SK-N-SH treated with all-trans-retinoic acid at 6 μM for 48 hours (cell line): ENCODE data around the gene OMG.
"Not testable (repeated sequence)": the region's sequence is repeated elsewhere in the genome, so short reads cannot be mapped to it uniquely, and the experiment has no call there.

ENCODE experiments used
- ATAC-seq: fragments of 200-7000 bp; cut with Tn5 transposase; 3 replicates; pipeline ENCODE4 v1.9.1; 2020; ENCODE audit warnings: mild to moderate bottlenecking, moderate library complexity
- ARNTL ChIP-seq: fragments of 450-650 bp; formaldehyde crosslinking; IDR thresholded peaks from 2 replicates; pipeline ENCODE4 v1.5.0; 2020; ENCODE audit warnings: low read depth, mild to moderate bottlenecking, moderate library complexity, borderline replicate concordance
- BACH2 ChIP-seq: fragments of 250-450 bp; sonication (Bioruptor Pico); IDR thresholded peaks from 2 replicates; pipeline ENCODE4 v1.9.0; 2021; ENCODE audit warnings: mild to moderate bottlenecking, borderline replicate concordance
- CSDC2 ChIP-seq: fragments of 250-450 bp; sonication (Bioruptor Pico); IDR thresholded peaks from 2 replicates; pipeline ENCODE4 v1.5.0; 2020; ENCODE audit warnings: mild to moderate bottlenecking, moderate library complexity
- ESRRG ChIP-seq: fragments of 250-450 bp; sonication (Bioruptor Pico); IDR thresholded peaks from 2 replicates; pipeline ENCODE4 v1.6.1; 2021; ENCODE audit warnings: mild to moderate bottlenecking
- GLIS3 ChIP-seq: fragments of 250-450 bp; sonication (Bioruptor Pico); IDR thresholded peaks from 2 replicates; pipeline ENCODE4 v1.5.0; 2020; ENCODE audit warnings: mild to moderate bottlenecking, moderate library complexity
- ISL1 ChIP-seq: fragments of 250-450 bp; sonication (Bioruptor Pico); IDR thresholded peaks from 2 replicates; pipeline ENCODE4 v2.1.2; 2022; ENCODE audit warnings: mild to moderate bottlenecking, moderate library complexity
- OSR1 ChIP-seq: fragments of 250-450 bp; sonication (Bioruptor Pico); IDR thresholded peaks from 2 replicates; pipeline ENCODE4 v1.8.0; 2022; ENCODE audit warnings: moderate library complexity, mild to moderate bottlenecking, inconsistent platforms
- PPARA ChIP-seq: fragments of 250-450 bp; sonication (Bioruptor Pico); IDR thresholded peaks from 2 replicates; pipeline ENCODE4 v1.5.0; 2020; ENCODE audit warnings: mild to moderate bottlenecking, borderline replicate concordance
- RARB ChIP-seq: fragments of 250-450 bp; sonication (Bioruptor Pico); IDR thresholded peaks from 2 replicates; pipeline ENCODE4 v1.8.0; 2021; ENCODE audit warnings: mild to moderate bottlenecking, moderate library complexity
- SNAI2 ChIP-seq: fragments of 250-450 bp; sonication (Bioruptor Pico); IDR thresholded peaks from 2 replicates; pipeline ENCODE4 v1.5.0; 2020; ENCODE audit warnings: mild to moderate bottlenecking, moderate library complexity
- TOX ChIP-seq: fragments of 250-450 bp; sonication (Bioruptor Pico); IDR thresholded peaks from 2 replicates; pipeline ENCODE4 v1.8.0; 2021; ENCODE audit warnings: mild to moderate bottlenecking, moderate library complexity, borderline replicate concordance
- ZC3H10 ChIP-seq: fragments of 250-450 bp; sonication (Bioruptor Pico); IDR thresholded peaks from 2 replicates; pipeline ENCODE4 v1.5.1; 2021; ENCODE audit warnings: mild to moderate bottlenecking, moderate library complexity
- ZFP3 ChIP-seq: fragments of 250-450 bp; sonication (Bioruptor Pico); IDR thresholded peaks from 2 replicates; pipeline ENCODE4 v1.5.0; 2020; ENCODE audit warnings: mild to moderate bottlenecking, moderate library complexity
- ZNF565 ChIP-seq: fragments of 450-650 bp; formaldehyde crosslinking; conservative IDR thresholded peaks from 2 replicates; pipeline ENCODE4 v1.5.0; 2020; ENCODE audit warnings: low read depth, mild to moderate bottlenecking, moderate library complexity
- ZNF70 ChIP-seq: fragments of 450-650 bp; formaldehyde crosslinking; IDR thresholded peaks from 2 replicates; pipeline ENCODE4 v1.5.0; 2020; ENCODE audit warnings: mild to moderate bottlenecking, moderate library complexity
- ZNF8 ChIP-seq: fragments of 450-650 bp; formaldehyde crosslinking; IDR thresholded peaks from 2 replicates; pipeline ENCODE4 v1.5.0; 2020; ENCODE audit warnings: mild to moderate bottlenecking, moderate library complexity
- TF ChIP-seq, protein P1 (sequence below): fragments of 250-450 bp; sonication (Bioruptor Pico); IDR thresholded peaks from 2 replicates; pipeline ENCODE4 v1.5.1; 2021; ENCODE audit warnings: mild to moderate bottlenecking, moderate library complexity
- TF ChIP-seq, protein P2 (sequence below): fragments of 250-450 bp; sonication (Bioruptor Pico); IDR thresholded peaks from 2 replicates; pipeline ENCODE4 v1.8.0; 2021; ENCODE audit warnings: low read depth, mild to moderate bottlenecking, moderate library complexity, borderline replicate concordance
- TF ChIP-seq, protein P3 (sequence below): fragments of 250-450 bp; sonication (Bioruptor Pico); IDR thresholded peaks from 2 replicates; pipeline ENCODE4 v1.8.0; 2020; ENCODE audit warnings: mild to moderate bottlenecking, moderate library complexity, borderline replicate concordance

OMG gene, protein sequence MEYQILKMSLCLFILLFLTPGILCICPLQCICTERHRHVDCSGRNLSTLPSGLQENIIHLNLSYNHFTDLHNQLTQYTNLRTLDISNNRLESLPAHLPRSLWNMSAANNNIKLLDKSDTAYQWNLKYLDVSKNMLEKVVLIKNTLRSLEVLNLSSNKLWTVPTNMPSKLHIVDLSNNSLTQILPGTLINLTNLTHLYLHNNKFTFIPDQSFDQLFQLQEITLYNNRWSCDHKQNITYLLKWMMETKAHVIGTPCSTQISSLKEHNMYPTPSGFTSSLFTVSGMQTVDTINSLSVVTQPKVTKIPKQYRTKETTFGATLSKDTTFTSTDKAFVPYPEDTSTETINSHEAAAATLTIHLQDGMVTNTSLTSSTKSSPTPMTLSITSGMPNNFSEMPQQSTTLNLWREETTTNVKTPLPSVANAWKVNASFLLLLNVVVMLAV

DNA sequence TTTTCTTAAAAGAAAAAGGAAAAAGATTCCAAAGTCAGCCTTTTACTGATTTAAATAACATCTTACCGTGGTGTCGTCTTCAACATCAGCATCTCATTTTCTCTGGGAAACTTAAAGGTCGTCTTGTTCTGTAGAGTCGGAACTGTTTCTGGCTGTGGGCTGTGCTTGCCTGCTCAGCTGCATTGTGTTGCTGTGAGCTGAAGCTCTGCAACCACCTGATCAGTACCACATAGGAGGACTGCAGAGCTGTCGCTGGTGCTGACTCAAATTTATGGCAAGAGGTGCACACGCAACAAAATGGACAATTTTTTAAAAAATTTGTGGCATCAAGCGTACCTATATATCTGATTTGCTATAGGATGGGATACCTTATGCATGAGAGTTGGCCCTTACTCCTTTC lies at the start of gene OMG:
Gene OMG (minus strand): TSS at position 150 of the 400 bp plus-strand sequence. CDS start 908 bp downstream, outside the sequence.
- ATAC-seq = no peak

DNA sequence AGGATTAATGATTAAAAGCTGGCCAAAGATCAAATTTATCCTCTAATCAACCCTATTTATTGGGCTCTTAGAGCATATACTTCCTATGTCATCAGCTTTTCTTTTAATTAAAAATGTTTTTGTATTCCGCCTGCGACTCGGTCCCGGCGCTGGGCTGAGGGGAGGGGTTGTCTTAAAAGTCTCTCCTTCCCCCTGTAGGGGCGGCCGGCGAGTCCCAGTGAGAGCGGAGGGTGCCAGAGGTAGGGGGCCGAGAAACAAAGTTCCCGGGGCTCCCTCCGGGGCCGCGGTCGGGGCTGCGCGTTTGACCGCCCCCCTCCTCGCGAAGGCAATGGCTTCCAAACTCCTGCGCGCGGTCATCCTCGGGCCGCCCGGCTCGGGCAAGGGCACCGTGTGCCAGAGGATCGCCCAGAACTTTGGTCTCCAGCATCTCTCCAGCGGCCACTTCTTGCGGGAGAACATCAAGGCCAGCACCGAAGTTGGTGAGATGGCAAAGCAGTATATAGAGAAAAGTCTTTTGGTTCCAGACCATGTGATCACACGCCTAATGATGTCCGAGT lies 48.2 kb upstream of the OMG start:
- ATAC-seq = not testable (repeated sequence)

More for the DNA sequence above, at the start of gene OMG:
- TF ChIP-seq ZFP3 (CRISPR knock-in tag) = no peak
- no peak for TF ChIP-seq CSDC2
- no peak for TF ChIP-seq BACH2 (CRISPR knock-in tag)
- TF ChIP-seq ZC3H10 (CRISPR knock-in tag) = no peak
- no peak for TF ChIP-seq ZNF70 (CRISPR knock-in tag)
- no peak for TF ChIP-seq RARB (CRISPR knock-in tag)

DNA sequence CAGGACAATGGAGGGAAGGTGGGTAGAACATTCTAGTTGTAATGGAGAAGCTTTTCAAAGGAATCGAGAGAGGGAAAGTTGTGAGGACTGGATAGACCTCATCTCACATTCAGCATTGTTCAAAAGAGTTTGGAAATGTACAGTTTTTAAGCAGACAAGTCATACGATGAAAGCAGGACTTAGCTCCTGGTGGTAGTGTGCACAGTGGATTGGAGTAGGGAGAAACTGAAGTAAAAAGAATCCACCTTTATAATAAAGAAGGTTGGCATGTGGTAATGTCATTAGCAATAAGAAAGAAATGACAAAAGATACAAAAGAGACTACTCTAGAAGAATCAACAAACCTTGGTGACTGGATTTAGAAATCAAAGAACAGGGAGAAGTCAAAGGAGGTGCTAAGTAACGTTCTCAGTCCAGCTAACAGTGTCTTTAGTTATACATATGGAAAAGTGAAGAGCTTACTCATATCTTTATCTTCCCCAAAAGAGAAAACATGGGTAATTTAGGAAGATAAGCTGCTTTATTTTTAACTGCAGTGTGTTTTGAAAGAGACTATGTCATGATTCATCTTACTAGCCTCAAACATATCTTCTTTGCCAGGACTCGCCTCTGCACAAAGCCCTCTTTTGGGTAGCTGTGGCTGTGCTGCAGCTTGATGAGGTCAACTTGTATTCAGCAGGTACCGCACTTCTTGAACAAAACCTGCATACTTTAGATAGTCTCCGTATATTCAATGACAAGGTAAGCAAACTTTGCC lies 43.0 kb upstream of the OMG start:
- TF ChIP-seq ARNTL (no peak), ISL1 (CRISPR knock-in tag) (peak; percentile 54), CSDC2 (no peak), ZNF8 (CRISPR knock-in tag) (no peak), PPARA (CRISPR knock-in tag) (no peak), ESRRG (CRISPR knock-in tag) (no peak), SNAI2 (CRISPR knock-in tag) (no peak), ZFP3 (CRISPR knock-in tag) (peak; percentile 28; the same call in 1 of the 2 replicates), ZNF565 (CRISPR knock-in tag) (no peak), GLIS3 (CRISPR knock-in tag) (no peak), ZC3H10 (CRISPR knock-in tag) (no peak), ZNF70 (CRISPR knock-in tag) (no peak), OSR1 (CRISPR knock-in tag) (no peak)
- TF ChIP-seq, protein P1, sequence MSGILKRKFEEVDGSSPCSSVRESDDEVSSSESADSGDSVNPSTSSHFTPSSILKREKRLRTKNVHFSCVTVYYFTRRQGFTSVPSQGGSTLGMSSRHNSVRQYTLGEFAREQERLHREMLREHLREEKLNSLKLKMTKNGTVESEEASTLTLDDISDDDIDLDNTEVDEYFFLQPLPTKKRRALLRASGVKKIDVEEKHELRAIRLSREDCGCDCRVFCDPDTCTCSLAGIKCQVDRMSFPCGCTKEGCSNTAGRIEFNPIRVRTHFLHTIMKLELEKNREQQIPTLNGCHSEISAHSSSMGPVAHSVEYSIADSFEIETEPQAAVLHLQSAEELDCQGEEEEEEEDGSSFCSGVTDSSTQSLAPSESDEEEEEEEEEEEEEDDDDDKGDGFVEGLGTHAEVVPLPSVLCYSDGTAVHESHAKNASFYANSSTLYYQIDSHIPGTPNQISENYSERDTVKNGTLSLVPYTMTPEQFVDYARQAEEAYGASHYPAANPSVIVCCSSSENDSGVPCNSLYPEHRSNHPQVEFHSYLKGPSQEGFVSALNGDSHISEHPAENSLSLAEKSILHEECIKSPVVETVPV (CRISPR knock-in tag) = no peak
- TF ChIP-seq, protein P2, sequence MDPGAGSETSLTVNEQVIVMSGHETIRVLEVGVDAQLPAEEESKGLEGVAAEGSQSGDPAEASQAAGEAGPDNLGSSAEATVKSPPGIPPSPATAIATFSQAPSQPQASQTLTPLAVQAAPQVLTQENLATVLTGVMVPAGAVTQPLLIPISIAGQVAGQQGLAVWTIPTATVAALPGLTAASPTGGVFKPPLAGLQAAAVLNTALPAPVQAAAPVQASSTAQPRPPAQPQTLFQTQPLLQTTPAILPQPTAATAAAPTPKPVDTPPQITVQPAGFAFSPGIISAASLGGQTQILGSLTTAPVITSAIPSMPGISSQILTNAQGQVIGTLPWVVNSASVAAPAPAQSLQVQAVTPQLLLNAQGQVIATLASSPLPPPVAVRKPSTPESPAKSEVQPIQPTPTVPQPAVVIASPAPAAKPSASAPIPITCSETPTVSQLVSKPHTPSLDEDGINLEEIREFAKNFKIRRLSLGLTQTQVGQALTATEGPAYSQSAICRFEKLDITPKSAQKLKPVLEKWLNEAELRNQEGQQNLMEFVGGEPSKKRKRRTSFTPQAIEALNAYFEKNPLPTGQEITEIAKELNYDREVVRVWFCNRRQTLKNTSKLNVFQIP (CRISPR knock-in tag) = no peak
- peak; percentile 80 for ATAC-seq

DNA sequence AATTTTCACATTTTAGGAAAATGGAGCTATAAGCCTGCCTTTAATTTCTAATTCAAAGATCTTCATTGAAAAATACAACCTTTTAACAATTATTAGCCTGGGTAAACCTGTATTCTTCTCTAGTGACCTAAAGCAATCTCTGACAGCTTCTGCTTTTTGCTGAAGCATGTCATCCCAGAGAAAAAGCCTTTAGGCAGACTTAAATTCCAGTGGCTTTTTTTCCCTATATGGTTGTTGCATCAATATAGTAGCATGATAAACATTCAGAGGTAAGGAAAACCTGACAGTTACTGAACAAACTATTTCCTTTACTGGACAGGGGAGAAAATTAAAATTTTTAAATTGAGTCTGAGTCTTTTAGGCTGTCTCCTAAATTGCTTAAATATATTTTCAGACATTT lies 32.2 kb upstream of the OMG start:
- TF ChIP-seq, protein P2 (CRISPR knock-in tag) = no peak
- TF ChIP-seq GLIS3 (CRISPR knock-in tag) (no peak), ZC3H10 (CRISPR knock-in tag) (no peak), RARB (CRISPR knock-in tag) (no peak), PPARA (CRISPR knock-in tag) (no peak), TOX (CRISPR knock-in tag) (no peak)
- TF ChIP-seq, protein P3, sequence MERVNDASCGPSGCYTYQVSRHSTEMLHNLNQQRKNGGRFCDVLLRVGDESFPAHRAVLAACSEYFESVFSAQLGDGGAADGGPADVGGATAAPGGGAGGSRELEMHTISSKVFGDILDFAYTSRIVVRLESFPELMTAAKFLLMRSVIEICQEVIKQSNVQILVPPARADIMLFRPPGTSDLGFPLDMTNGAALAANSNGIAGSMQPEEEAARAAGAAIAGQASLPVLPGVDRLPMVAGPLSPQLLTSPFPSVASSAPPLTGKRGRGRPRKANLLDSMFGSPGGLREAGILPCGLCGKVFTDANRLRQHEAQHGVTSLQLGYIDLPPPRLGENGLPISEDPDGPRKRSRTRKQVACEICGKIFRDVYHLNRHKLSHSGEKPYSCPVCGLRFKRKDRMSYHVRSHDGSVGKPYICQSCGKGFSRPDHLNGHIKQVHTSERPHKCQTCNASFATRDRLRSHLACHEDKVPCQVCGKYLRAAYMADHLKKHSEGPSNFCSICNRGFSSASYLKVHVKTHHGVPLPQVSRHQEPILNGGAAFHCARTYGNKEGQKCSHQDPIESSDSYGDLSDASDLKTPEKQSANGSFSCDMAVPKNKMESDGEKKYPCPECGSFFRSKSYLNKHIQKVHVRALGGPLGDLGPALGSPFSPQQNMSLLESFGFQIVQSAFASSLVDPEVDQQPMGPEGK (CRISPR knock-in tag) = no peak
- TF ChIP-seq, protein P1 (CRISPR knock-in tag) = no peak
- no peak for ATAC-seq
